Measurements from ENCODE around the gene CDH12.
A peak's percentile ranks its signal among the peaks of the same experiment; 100 is the strongest.

CDH12 gene

DNA sequence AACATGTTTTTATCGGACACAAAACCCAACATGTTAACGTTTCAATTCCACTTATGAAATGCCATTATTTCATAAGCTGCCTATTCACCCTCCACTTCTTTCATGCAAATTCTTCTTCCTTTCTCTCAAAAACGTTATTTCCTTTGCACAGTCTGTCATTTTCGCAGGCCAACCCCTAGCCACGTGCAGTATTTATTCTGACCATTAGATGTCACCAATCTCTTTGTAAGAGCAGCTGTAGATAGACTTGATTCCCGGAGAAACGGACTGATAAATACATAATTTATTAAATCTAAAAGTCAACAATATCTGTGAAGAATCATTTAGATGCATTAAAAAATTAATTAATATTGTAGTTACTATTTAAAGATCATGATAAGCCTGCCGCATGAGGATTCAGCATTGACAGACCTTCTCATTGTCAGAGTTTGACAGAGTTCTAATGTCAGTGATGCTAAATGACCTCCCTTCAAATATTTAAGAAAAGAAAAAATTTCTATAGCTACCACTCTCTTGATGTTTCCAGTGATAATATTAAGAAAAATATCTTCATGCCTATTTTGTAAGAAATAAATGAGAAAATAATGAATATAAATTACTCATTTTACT lies 933.6 kb downstream of the CDH12 start:
- peak; percentile 23 to 38 for DNase-seq

DNA sequence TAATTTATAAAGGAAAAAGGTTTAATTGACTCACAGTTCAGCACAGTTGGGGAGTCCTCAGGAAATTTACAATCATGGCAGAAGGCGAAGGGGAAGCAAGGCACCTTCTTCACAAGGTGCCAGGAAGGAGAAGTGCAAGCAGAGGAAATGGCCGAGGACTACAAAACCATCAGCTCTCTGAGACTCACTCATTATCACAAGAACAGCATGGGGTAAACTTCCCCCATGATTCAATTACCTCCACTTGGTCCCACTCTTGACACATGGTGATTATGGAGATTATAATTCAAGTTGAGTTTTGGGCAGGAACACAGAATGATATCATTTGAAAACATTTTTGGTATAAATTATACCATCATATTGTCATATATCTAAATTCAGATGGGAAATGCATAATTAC lies 934.7 kb downstream of the CDH12 start:
- no peak for DNase-seq

DNA sequence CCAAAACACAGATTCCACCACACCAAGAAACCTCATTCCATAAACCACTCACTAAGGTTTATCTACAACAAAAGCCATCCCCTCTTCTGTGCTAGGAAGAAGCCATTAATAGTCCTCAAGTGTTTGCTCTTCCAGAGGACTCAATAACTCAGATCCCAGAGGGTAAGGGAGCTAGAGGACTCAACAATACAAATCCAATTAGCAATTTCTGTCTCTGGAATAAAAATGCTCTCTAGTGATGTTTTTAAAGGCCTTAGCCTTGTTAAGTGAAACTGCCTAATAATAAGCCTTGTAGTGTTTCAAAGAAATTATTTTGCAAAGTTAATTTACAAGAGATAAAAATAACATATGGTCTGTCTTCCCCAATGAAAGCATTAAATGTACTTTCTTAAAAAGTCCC lies 942.4 kb downstream of the CDH12 start:
- DNase-seq = no peak

DNA sequence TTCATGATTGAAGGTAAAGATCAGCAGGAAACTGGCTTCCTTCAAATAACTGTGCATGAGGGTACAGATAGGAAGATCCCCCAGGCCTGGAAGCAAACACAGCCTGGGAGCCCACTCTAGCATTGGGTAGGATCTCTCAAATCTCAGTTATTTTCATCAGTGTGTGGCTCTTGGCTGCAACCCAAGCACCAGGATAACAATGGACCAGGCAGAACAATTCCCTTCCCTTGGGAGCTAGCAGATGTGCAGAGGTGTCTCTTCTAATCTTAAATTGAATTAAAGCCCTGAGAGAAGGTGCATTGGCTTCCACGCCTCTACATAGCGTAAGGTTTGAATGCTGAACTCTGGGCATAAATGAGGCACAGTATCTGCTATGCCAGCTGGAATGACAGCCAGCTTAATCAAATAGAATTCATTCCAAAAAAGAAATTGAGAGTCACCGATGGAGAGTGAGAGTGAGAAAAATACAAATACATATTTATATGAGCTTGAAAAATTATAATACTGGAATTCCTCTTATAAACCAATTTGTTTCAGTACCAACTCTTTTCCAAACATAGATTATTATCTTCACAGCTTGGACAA lies 957.3 kb downstream of the CDH12 start:
- no peak for DNase-seq

DNA sequence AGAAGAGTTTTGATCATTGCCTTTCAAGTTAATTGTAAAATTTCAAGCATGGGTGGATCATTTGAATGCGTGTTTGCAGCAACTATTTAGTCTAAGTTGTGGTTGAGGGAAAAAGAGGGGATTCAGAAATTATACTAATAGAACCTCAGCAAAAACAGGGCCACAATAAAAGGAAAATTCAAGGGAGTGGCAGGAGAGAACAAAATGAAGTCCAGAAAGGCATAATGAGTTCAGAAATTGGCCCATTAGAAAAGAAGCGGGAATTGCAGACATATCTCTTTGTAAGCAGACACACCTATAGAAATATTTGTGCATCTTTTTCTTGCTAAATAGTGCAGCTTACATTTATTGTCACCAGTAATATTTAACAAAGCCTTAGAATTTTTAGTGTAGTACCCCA lies 960.0 kb downstream of the CDH12 start:
- DNase-seq = no peak

DNA sequence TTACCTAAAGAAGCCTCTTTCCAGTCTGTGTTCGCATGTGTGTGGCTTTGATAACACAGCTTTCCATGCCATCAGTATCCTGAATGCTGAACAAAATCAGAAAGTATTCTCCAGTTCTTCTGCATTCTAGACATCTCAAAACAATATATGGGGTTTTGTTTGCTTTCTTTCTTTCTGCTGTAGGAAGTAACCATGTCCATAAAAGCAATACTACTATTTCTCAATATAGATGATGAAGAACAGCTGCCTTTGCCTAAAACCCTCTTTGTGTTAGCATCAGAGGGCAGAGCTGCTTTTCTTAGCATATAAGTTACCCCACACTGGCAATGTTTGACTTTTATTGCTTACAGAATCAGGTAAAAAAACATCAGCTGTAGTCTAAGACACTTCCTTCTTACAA lies 963.6 kb downstream of the CDH12 start:
- DNase-seq = no peak

DNA sequence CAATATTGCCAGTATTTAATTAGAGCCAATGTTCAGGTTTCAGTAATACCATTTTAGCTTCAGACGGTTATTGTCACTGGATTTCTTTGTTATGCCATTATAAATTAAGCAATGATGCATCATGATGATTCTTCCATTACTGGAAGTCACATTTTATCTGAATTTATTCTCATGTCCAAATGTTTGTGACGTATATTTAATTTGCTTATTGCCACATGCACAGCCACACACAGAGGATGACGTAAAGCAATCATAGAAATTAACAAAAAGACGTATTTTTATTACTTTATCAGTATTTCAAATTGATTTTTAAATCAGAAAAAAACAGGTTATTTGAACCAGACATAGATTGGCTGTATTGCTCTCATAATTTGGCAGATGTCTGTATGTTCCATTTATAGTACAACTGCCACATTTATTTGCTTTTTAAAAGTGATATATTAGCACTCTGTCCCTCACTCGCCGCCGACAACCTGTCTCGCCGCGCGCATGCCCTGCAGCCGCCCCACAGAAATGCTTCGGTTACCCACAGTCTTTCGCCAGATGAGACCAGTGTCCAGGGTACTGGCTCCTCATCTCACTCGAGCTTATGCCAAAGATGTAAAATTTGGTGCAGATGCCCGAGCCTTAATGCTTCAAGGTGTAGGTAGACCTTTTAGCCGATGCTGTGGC lies 970.9 kb downstream of the CDH12 start:
- DNase-seq = no peak

DNA sequence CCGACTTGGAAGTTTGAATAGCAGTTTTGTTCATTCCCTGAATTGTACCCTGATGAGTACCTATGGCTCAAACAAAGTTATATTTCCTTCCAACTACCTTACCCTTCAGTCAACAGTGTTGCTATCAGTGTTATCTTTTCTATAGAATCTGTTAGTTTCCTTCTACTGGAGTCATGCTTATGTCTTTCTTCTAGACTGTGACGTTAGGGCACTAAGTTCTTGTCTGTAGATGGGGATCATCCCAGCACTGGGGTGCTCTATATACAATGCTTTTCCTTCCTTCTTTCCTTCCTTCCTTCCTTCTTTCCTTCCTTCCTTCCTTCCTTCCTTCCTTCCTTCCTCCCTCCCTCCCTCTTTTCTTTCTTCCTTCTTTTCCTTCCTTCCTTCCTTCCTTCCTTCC lies 973.0 kb downstream of the CDH12 start:
- DNase-seq = no peak

DNA sequence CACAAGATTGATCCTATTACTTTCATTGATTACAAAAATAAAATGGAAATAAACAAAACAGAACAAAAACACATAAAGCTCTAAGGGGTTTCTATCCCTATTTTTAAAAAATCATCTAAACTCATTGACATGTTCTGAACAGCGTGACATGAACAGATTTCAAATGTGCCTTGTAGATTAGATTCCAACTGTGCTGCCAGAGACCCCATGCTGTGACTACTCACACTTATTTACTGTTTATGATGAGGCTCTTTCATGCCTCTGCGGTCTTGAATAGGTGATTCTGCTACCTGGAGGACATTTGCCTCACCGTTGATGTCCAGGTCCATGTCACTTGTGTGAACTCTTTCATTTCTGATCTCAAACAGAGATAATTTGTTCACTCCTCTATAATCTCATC lies 990.2 kb downstream of the CDH12 start:
- DNase-seq = no peak

DNA sequence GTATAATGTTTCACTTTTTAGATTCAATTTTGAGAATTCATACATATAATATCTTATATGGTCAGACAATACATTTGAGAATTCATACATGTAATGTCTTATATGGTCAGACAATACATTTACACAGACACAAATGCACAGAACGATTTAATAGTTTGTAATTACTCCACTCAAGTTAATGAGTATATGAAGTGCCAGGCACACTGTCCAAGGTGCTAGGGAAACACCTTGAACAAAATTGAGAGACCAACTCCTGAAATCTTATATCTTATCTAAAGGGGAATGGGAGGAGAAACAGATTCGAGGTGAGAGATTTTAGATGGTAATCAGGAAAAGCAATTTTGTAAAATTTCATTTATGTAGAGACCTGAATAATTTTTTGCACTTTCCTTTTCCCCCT lies 994.7 kb downstream of the CDH12 start:
- no peak for DNase-seq

DNA sequence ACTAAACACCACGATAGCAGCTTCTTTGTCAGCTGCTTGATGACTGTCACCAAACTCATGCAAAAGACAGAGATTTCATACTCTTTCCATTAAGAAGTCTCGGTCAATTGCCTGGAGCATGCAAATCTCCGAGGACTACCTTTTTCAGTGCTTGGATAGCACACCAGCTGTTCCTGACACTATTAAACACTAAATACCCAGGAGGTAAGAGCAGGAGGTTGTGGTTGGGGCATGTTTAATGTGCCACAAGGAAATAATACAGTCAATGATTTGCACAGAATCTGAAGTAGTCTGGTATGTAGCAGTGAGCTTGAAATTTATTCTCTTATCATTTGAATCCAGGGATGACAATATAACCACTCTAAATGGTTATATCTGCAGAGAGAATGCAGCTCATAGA lies 996.2 kb downstream of the CDH12 start:
- DNase-seq = no peak

DNA sequence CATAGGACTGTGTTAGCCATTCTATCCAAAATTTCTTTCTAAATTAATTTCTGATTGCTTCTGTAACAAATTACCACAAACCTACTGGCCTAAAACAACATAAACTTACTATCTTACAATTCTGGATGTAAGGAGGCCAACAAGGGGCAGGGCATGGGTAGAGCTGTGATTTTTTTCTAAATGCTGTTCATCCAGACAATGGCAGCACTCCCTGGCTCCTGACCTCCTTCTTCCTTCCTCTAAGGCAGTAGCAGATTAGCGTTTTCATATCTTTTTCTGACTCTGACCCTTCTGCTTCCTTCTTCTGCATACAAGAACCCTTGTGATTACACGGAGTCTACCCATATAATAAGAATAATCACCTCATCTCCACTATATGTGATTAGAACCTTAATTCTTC lies 1005.8 kb downstream of the CDH12 start:
- no peak for DNase-seq

DNA sequence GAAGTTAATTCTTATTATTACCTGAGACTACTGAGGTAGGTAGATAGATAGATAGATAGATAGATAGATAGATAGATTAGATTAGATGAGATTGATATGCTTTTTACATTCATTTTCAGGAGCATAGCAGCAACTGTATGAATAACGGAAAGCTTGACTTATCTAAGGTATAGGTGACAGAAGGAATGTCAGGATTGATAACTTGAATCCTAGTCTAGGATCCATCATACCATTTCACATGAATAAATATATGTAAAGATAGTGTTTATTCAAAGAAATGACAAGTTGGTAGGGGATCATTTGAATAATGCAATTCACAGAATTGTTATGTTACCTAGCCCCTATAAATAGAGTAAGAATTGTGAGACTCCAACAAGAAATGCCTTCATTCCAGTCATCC lies 1008.2 kb downstream of the CDH12 start:
- no peak for DNase-seq

DNA sequence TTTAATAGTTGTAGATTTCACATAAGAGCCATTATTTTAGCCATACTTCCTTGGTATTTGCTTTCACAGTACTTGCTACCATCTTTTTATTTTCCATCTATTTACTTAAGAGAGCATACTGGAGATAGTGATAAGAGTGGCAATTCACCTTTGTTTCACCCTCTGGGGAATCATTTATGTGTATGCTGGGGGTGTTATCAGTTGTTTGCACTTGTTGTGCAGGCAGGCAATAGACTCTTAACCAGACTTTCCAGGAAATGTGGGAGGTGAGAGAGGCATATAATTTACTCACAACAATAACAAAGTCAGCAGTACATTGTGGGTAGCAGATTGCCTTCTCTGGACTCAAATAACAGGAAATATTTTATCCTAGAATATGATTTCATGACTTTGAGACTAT lies 1018.3 kb downstream of the CDH12 start:
- no peak for DNase-seq

DNA sequence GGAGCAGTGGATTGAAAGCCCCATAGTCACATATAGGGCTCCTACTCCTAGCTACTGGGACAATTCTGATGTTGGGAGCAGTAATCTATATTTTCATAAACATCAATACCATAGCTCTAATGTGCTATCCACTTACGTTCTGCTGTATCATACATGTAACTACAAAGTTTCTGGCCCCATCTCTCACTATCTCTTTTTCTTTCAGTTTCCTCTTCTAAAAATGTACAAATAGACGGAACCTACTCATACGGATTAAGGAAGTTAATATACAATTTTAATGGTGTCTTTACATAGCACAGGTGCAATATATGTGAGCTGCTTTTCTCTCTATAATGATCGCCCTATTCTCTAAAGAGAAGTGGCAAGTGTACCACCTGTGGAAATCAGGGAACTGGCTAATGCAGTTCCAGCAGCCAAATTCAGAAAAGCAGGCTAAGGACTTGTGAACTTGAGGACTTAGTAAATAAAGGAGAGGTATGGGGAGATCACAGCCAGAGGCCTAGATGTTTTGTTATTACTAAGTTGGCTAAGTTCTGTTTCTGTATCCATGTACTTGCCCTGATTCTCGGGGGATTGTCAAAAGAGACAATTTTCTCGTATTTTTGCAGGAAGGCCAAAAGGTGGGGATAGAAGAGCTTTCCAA lies 1021.9 kb downstream of the CDH12 start:
- DNase-seq = no peak

DNA sequence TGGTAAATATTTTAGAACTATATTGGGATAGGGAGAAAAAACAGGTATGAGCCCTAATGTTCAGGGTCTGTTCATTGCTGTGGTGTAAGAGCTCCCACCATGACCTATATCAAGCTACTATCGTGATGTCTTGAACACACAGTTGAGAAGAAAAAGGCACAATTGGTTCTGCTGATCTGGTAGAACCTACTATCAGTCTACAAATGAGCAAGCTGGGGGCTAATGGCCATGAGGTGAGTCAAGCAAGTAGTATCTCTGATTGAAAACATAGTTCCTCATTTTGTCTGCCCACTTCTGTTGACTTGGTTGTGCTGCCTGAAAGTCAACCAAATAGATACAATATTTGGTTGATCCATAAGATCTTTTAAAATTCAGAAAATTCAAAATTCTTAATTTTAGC lies 1026.3 kb downstream of the CDH12 start:
- DNase-seq = no peak

DNA sequence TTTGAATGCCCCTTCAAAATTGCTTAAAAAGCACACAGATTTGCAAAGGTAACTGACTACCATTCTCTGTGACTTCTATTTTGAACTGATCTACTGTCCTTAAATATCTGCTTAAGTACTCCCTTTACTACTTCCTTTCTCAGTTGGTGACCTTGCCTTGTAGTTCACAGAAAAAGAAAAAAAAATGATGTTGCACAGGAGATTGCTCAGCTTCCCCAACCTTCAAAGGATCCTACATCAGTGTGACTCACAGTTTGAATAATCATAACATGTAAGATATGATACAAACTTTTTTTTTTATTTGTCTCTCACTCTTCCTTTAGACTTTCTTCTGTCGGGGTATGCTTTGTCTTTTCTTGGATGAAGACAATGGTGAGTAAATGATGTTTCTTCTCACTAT lies 1029.6 kb downstream of the CDH12 start:
- DNase-seq = no peak

DNA sequence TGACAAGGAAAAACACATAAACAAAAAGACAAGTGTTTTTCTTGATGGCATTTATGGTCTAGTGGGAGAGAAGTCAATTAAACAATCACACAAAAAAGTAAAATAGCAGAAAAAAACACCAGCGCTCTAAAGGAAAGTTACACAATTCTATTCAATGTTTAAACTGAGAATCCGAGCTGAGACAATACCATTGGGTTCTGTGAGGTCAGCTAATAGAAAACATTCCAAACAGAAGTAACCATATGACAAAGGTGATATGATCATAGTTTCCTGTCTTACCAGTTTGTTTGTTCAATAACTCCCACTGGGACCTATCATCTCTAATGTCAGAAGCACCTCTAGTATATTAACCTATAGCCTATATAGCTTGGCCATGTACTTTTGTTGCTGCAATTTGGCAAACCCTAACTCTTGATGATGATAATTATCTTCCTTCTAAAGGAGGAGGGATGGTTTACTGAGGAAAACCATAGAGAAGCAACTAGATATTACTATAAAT lies 1030.0 kb downstream of the CDH12 start:
- no peak for DNase-seq

DNA sequence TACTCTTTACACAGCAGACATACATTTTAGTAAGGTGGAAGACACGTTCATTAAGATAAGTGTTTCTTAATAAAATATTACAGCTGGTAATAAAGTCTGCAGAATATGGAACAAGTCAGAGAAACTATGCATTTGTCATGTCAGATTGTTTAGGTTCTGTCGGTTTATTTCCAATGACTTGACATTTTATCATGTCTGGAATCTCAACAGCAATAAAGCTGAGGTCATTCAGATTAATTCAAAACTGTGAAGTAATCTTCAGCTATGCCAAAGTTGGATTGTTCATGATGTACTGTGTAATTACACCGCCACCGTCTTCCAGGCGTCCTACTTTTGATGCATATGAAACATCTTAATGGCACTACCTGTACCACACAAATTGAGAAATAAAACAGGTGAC lies 1032.6 kb downstream of the CDH12 start:
- no peak for DNase-seq

DNA sequence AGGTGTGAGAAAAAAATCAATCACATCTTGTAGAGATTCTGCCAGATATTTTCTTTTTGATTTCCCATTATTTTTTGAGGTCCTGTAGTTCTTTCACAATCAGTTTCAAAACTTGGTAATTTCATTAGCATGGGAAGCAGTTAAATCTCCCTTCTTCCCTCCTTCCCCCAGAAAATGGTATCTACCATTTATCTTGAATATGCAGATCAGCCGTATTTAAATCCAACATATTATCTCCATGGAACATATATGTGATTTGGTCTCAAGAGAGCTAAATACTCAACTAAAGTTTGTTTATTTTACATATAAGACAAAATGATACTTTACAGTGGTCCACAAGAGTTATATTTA lies 1034.8 kb downstream of the CDH12 start:
- DNase-seq = no peak

DNA sequence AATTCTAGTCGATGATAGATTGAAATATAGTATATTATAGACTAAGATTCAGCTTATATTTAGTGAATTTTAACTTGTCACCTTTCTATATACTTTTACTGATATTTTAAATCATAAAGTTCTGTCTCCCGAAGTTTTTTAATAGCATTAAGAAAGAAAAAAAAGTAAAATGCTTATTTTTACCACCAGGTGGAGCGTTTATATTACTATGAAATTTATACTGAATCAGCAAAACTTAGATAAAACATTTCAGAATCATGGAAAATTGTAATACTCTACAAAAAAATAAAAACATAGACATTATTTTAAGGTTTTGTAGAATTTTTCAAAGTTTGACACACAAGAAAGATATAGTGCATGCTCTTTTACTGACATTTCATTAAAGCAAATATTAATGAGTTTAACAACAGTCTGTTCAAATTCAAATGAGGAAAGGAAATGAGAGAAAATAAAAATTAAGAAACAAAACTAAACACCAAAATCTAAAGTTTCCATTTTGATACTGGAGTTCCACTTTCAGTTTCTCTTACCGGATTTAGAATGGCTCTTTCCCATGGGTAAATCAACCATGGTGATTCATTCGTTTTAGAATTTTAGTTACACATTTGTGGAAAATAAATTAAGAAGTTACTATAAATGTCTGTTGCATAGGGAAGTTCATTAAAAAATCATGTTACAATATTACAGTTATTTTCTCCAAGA lies 1035.3 kb downstream of the CDH12 start:
- DNase-seq = peak; percentile 7 to 20

DNA sequence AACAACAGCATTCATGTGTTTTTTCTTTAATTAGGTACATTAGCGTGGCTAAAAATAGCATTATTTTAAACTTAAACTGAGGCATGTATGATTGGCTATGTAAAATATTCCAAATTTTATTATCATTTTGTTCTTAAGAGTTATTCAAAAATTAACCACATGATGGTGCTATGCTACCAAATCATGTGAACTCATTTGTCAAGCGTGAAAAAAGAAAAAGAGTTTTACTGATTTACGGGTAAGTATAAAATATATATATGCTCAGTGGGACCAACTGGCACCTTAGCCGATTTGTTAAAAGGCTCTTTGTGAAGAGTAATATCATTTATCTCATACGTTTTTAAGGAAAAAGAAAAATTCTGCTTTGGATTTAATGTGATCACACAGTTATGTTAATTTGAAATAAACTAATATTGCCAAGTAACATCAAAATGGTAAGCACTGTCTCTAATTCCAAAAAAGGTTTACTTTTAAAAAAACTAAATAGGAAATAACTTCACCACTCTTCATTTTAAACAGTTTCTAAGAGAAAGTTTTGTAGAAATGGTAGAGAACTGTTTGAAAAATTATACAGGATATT lies 1042.3 kb downstream of the CDH12 start:
- peak; percentile 10 to 29 for DNase-seq

DNA sequence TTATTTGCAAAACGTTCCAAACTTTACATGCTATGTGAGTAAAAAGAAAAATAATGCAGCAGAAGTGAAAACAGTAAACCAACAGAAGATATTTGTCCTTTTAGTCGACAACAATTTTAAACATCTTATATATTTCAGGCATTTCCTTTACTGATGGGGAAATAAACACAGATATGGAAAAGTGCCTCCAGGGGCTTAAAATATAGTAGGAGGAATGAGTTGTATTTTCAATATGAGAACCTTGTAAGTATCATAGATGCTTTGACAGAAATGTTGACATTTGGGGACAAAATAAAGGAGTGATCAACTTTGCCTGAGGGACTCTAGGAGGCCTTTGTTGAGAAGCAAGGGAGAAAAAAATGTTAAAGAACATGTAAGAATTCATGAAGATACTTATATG lies 1043.5 kb downstream of the CDH12 start:
- DNase-seq = no peak
